ENCODE results near the gene FARP1. TPM values are rescaled to one million over a fixed set of nuclear protein-coding genes. Genes with fewer than 3 reads are reported as not detected.

Gene FARP1
- total RNA-seq, 2 experiments from 2014 or later: not detected

- H3K4me2 ChIP-seq (ENCODE audit: low read length): no peak overlapping the region
- no peaks in the 10 kb centered on the region for H3K36me3 ChIP-seq (ENCODE audit: insufficient read depth, low read length)
- intact Hi-C loops (cut with micrococcal nuclease; ENCODE audit: unreplicated experiment): no loop called here
- no peak overlapping the region for H3K27ac ChIP-seq (ENCODE audit: low read depth, low read length, poor library complexity, severe bottlenecking)
- no peaks in the 10 kb centered on the region for H4K20me1 ChIP-seq (ENCODE audit: insufficient read depth, low read length)
- BruUV-seq (replicated peaks): no TSS peak
- H2AFZ ChIP-seq (ENCODE audit: low read length): no peak overlapping the region
- ChIA-PET CTCF (ENCODE audit: unreplicated experiment) (no interaction called here), POLR2A (no interaction called here)
- TF ChIP-seq EZH2phosphoT487 (IDR thresholded peaks at IDR 0.05; ENCODE audit: borderline replicate concordance, low read depth, low read length) (no peak), CTCF (conservative IDR thresholded peaks at IDR 0.05; ENCODE audit: low read length) (no peak)
- no peaks in the 10 kb centered on the region for H3K4me1 ChIP-seq (ENCODE audit: insufficient read depth, low read length, poor library complexity, severe bottlenecking)
- no peaks in the 10 kb centered on the region for H3K79me2 ChIP-seq (ENCODE audit: insufficient read depth, low read depth, low read length)
- DNase-seq (ENCODE audit: low spot score): no peak
- H3K9me2 ChIP-seq (ENCODE audit: insufficient read depth, low read length): no peaks in the 10 kb centered on the region
- H3K9me3 ChIP-seq (ENCODE audit: low read length): no peaks in the 10 kb centered on the region
- no peak overlapping the region for H3K4me3 ChIP-seq (ENCODE audit: low read depth, low read length, poor library complexity, severe bottlenecking)
These were observed 72.6 kb downstream of the FARP1 start for GRCh38 chr13:98215508-98215907.

- no peaks in the 10 kb centered on the region for H3K9me2 ChIP-seq (ENCODE audit: insufficient read depth, low read length)
- H3K9me3 ChIP-seq (ENCODE audit: low read length): no peaks in the 10 kb centered on the region
- BruUV-seq (replicated peaks): no TSS peak
- no peak overlapping the region for H3K27ac ChIP-seq (ENCODE audit: low read depth, low read length, poor library complexity, severe bottlenecking)
- H3K4me3 ChIP-seq (ENCODE audit: low read depth, low read length, poor library complexity, severe bottlenecking): no peak overlapping the region
- no peak for DNase-seq (ENCODE audit: low spot score)
- H3K4me1 ChIP-seq (ENCODE audit: insufficient read depth, low read length, poor library complexity, severe bottlenecking): no peaks in the 10 kb centered on the region
- POLR2A ChIA-PET: no interaction called here
- CTCF ChIA-PET (ENCODE audit: unreplicated experiment): no interaction called here
- no peaks in the 10 kb centered on the region for H3K36me3 ChIP-seq (ENCODE audit: insufficient read depth, low read length)
- intact Hi-C loops (cut with micrococcal nuclease; ENCODE audit: unreplicated experiment): no loop called here
- TF ChIP-seq EZH2phosphoT487 (IDR thresholded peaks at IDR 0.05; ENCODE audit: borderline replicate concordance, low read depth, low read length) (no peak), CTCF (conservative IDR thresholded peaks at IDR 0.05; ENCODE audit: low read length) (no peak)
- no peak overlapping the region for H2AFZ ChIP-seq (ENCODE audit: low read length)
- no peaks in the 10 kb centered on the region for H4K20me1 ChIP-seq (ENCODE audit: insufficient read depth, low read length)
- no peaks in the 10 kb centered on the region for H3K79me2 ChIP-seq (ENCODE audit: insufficient read depth, low read depth, low read length)
- H3K4me2 ChIP-seq (ENCODE audit: low read length): no peak overlapping the region
These were observed 73.3 kb downstream of the FARP1 start for GRCh38 chr13:98216135-98216565.

- Histone ChIP-seq H3K9me2 (ENCODE audit: insufficient read depth, low read length) (no peaks in the 10 kb centered on the region), H3K79me2 (ENCODE audit: insufficient read depth, low read depth, low read length) (no peaks in the 10 kb centered on the region), H3K4me3 (ENCODE audit: low read depth, low read length, poor library complexity, severe bottlenecking) (no peak overlapping the region), H4K20me1 (ENCODE audit: insufficient read depth, low read length) (no peaks in the 10 kb centered on the region), H3K4me1 (ENCODE audit: insufficient read depth, low read length, poor library complexity, severe bottlenecking) (no peaks in the 10 kb centered on the region), H3K9me3 (ENCODE audit: low read length) (no peaks in the 10 kb centered on the region), H3K27ac (ENCODE audit: low read depth, low read length, poor library complexity, severe bottlenecking) (no peak overlapping the region), H2AFZ (ENCODE audit: low read length) (no peak overlapping the region), H3K4me2 (ENCODE audit: low read length) (no peak overlapping the region), H3K36me3 (ENCODE audit: insufficient read depth, low read length) (no peaks in the 10 kb centered on the region)
- intact Hi-C loops (cut with micrococcal nuclease; ENCODE audit: unreplicated experiment): no loop called here
- no peak for TF ChIP-seq EZH2phosphoT487 (IDR thresholded peaks at IDR 0.05; ENCODE audit: borderline replicate concordance, low read depth, low read length)
- no peak for TF ChIP-seq CTCF (conservative IDR thresholded peaks at IDR 0.05; ENCODE audit: low read length)
- BruUV-seq (replicated peaks): no TSS peak
- DNase-seq (ENCODE audit: low spot score): no peak
- ChIA-PET POLR2A (no interaction called here), CTCF (ENCODE audit: unreplicated experiment) (no interaction called here)
These were observed 73.9 kb downstream of the FARP1 start for GRCh38 chr13:98216711-98217285.
